HG02840 (cell line): ENCODE data around the gene ALDOC.
A peak's percentile ranks its signal among the peaks of the same experiment; 100 is the strongest.
"Not testable (repeated sequence)": the region's sequence is repeated elsewhere in the genome, so short reads cannot be mapped to it uniquely, and the experiment has no call there.

Source experiments
- ATAC-seq: cut with Tn5 transposase; IDR thresholded peaks from one replicate; pipeline ENCODE4 v1.9.1; 2021; ENCODE audit warnings: mild to moderate bottlenecking, moderate library complexity, moderate number of reproducible peaks; ENCODE audit not compliant: unreplicated experiment, low FRiP score

Gene ALDOC

DNA sequence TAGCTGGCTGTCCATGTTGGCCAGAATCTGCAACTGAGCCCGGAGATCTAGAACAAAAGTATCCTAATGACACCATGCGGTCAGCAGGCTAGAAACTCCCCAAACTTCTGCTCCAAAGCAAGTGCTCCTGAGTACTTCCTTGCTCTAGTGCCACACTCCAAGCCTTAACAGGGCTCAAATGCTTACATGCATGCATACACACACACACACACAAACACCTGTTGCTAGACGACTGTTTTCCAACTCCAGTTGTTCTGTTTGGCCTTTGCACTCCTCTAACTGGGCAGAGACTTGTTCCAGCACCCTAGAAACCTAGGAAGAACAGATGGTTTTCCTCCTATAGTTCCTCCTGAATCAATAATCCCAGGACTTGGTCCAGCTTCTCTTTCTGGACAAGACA is 7.7 kb upstream of the ALDOC start:
- ATAC-seq: no peak

DNA sequence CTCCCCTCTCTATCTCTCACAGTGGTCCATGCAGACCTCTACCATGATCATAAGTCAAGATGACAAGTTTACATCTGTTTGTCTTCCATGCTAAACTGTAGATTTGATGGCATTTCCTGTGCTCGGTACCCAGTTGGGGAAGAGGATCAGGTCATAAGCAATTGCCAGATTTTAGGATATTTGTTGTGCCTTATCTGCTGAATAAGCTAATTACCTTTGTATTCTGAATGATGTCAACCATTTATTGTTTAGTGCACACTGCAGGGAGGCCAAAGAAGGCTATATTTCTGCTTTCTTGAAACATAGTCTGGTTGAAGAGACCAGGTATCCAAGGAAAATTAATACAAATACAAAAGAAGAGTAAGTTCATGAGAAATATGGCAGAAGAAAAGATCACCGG is 5.8 kb upstream of the ALDOC start:
- no peak for ATAC-seq

GRCh38 chr17:28580959-28581358 is 4.3 kb upstream of the ALDOC start:
- ATAC-seq: no peak

DNA sequence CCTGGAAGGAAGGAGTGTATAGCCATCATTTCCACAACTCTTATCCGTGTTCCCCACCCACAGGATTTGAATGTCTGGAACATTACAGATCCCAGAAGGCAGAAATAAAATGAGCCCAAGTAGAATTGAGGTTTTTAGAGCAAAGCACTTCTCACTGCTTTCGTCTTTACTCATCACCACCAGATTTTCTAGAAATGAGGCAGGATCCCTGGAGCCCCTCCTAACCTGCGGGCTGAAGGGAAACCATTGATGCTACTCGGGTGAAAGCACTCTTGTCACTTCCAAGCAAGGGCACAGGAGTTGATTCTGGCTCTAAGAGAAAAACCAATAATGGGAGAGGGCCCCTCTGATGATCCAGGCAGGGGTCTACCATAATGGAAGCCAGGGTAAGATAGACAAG is 2.8 kb upstream of the ALDOC start:
- no peak for ATAC-seq

- no peak for ATAC-seq
Measured at GRCh38 chr17:28578246-28579195, 1.8 kb upstream of the ALDOC start.

DNA sequence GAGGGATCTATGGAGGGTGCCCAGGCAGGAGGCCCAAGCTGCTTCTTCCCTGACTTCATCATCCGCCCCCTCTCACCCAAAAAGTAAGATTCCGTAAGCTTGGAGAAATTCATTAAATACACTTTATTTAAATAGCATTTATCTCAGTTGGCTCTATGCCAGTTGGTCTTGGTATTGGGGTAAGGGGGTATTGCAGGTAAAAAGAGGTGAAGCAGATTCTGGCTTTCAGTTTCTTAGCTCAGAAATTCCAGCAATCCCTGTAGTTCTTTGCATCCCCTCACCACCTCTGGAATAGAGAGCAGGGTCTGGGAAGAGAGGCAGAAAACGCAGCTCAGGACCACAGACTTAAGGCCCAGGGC is 750 bp upstream of the ALDOC start:
- no peak for ATAC-seq

DNA sequence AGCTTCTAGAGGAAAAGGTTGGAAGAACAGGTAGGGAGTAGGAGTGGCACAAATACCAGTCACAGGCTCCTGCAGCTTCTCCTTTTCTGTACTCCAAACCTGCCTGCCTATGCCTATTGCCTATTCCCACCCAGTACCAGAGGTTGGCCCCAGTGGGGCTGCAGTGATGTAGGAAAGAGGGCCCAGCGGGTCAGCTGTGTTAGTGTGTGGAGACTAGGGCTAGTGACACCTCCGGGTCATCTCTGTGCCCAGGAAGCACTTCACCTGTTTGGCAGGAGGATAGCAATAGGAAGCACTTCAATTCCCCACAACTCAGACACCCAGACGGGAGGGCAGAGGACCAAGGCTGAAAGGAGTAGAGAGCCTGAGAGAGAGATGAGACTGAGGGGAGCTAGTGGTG is 679 bp downstream of the ALDOC start:
- ATAC-seq: not testable (repeated sequence)

DNA sequence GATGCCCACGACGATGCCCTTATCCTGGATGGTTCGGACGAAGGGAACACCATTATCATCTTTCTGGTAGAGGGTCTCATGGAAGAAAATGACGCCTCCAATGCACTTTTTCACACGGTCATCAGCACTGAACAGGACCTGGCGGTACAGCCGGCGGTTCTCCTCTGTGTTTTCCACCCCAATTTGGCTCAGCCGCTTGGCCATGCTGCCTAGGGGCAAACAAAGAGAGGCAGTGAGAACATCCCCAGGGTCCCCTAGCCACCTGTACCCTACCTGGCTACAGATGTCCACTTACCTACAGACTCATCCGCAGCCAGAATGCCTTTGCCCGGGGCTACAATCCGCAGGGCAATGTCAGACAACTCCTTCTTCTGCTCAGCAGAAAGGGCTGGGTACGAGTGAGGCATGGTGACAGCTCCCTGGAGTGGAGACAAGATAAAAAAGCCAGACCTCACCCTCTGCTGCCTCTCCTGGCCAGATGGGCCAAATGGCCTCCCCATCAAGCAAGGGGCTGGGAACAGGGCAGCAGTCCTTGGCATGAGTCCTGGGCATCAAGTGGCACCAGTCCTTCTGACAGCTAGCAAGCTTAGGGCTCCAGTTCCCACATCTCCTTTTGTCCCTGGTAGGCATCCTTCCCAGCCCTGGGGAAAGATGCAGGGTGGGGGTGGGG is 1.4 kb downstream of the ALDOC start:
- ATAC-seq: no peak

DNA sequence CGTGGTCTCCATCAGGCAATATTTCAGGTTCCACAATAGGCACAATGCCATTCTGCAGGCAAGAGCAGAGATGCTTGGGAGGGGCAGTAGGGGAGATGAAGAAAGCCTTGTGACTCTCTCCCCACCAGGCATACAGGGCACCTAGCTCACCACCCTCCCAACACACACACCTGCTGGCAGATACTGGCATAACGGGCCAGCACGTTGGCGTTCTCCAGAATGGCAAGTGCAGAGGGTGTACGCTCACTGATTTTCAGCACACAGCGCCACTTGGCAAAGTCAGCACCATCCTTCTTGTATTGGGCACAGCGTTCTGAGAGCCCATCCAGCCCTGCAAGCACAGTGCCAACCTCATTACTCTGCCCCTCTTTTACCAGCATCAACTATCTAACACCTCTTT is 2.2 kb downstream of the ALDOC start:
- ATAC-seq: no peak

DNA sequence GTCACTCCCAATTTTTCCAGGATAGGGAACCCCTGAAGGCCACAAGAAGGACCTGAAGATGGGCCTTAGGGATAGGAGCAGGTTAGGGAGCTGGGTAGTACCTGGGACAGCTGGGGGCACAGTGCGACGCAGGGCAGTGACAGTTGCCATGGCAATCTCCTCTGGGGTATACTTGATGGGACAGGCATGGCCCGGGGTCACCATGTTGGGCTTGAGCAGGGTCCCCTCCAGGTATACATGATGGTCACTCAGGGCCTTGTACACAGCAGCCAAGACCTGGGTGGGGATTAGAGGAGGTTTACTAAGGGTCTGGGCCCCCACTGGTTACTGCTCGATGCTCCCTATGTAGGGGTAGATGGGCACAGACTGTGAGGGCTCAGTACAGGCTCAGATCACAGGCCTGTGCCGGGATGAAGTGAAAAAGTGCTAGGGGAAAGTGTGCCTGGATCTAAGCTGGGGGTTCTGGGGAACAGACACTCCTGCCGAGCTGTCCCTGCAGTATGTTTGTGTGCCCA is 2.7 kb downstream of the ALDOC start:
- no peak for ATAC-seq

GRCh38 chr17:28573521-28573920 is 3.2 kb downstream of the ALDOC start:
- no peak for ATAC-seq

- ATAC-seq: no peak
Measured at GRCh38 chr17:28573040-28573380, 3.7 kb downstream of the ALDOC start.

- no peak for ATAC-seq
Measured at GRCh38 chr17:28572259-28573039, 4.2 kb downstream of the ALDOC start.

DNA sequence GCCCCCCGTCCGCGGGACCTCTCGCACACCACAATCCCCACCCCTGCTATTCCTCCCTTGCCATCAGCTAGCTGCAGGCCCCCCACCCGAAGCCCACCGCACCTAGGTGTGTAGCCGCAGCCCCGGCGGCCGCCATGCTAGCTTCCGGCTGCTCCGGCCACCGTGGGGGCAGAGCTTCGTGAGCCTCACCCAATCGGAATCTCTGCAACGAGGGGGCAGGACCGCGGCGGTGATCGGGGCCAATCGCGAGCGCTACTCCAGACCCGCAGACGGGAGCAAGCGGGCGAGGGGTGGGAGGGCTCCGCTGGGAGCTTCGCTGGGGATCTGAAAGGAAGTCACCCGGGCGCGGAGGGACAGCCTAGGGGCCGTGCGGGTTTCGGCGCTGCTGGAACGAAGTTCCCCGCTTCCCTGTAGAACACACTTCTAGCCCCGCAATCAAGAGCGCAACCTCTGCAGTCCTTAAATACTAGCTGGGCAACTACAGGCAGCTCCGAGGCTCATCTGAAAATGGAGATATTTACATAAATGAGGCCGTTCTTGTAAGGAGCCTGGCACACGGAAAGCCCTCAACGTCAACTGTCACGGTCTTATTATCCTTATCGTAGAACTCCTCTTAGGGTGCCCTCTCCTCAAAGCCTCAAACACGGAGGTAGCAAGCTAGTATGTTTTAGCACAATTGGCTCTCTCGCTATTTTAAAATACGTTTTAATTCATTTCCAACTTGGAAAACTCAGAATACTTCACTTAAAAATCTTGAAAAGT is 5.2 kb downstream of the ALDOC start, which contains the start of gene PIGS:
PIGS (minus strand) TSS at position 164 of the 762 bp plus-strand sequence; CDS start at position 136, 28 bp downstream.
- peak; percentile 78 for ATAC-seq

- peak; percentile 29 for ATAC-seq
Measured at GRCh38 chr17:28570716-28571360, 5.9 kb downstream of the ALDOC start.

GRCh38 chr17:28569446-28569845 is 7.2 kb downstream of the ALDOC start:
- ATAC-seq: no peak

- ATAC-seq: no peak
Measured at GRCh38 chr17:28567604-28568003, 9.1 kb downstream of the ALDOC start.

GRCh38 chr17:28563475-28563874 is 13.2 kb downstream of the ALDOC start:
- ATAC-seq: no peak

DNA sequence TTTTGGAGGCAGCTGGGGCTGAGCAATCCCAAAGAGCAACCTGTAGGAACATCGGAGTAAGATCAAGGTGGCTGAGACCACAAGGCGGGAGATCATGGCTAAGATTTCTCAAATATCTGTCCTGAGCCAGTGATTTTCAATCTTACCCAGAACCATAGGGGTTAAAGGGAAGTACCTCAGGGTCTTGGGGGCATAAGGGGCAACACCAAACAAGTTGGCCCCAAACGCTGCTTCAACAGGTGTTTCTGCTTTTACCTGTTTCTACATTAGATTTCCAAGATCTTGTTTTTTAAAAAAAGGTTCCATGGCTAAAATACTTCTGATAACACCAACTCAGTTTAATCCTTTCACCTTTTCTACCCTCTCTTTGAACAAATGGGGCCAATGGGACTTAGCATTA is 21.7 kb downstream of the ALDOC start:
- ATAC-seq: no peak

DNA sequence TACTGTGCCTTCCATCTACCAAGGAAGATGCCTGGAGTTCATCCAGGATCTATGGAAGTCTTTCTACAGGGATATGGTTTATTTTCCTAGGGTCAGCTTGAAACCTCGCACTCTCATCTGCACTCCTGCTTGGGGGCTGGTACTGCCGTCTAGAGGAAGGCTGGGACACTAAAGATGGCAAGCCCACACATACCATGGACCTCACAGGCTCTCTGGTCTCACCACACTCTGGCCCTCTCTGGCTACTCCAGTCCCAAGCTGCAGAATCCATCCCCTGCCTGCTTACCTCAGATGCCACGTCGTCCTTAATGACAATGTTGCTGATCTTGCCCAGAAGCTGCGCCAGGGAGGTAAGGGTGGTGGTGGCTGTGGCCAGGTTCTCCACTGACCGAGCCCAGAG is 22.1 kb downstream of the ALDOC start:
- ATAC-seq: no peak
